Stomach (tissue), 4 donors: ENCODE results near the gene MAG.

Source experiments
- EP300 ChIP-seq: sonication (generic); formaldehyde crosslinking; IDR thresholded peaks from one replicate; pipeline ENCODE4 v1.6.1; 2017; ENCODE audit warnings: antibody characterized with exemption
- POLR2A ChIP-seq, 4 donors: fragments of 450-650 bp; IDR thresholded peaks; one replicate each; pipeline ENCODE4 v1.6.1; 2016; ENCODE audit warnings: antibody characterized with exemption in 4 of 4, control low read depth in 2 of 4, mild to moderate bottlenecking in 1 of 4, moderate library complexity in 1 of 4
- TF ChIP-seq, protein P1 (sequence below), 7 experiments: fragments of 450-650 bp in 4 of 7; fragments of 200-600 bp in 3 of 7; sonication (generic) in 3 of 7; IDR thresholded peaks; one replicate each; pipeline ENCODE4 v1.5.1; 2016 to 2019; ENCODE audit warnings: antibody characterized with exemption in 7 of 7, control low read depth in 2 of 7, mild to moderate bottlenecking in 1 of 7

DNA sequence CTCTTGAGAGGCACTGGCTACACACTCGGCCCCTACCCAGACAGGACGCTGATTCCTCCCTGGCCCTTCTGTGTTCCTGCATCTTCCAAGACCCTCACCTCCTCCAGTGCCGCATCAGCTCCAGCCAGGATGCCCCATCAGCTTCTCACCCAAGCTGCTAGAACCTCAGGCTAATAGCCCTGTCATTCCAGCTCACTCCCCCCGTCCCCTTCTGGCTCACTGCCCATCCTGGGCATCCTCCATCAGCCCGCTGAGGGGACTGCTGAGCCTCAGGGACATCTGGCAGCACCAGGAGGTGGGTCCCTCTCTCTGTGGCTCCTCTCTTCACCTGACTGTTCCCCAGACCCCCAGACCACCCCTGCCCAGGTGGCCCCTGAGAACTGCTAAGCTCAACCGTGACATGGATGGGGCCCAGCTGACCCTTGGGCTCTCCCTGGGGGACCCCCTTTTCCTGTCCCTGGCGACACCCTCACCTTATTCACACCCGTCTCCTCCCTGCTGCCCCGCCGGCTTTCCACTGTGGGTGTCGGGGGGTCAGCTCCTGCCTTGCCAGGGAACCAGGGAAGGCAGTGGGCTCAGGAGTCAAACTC lies 71.1 kb downstream of the MAG start:
- TF ChIP-seq, protein P1, sequence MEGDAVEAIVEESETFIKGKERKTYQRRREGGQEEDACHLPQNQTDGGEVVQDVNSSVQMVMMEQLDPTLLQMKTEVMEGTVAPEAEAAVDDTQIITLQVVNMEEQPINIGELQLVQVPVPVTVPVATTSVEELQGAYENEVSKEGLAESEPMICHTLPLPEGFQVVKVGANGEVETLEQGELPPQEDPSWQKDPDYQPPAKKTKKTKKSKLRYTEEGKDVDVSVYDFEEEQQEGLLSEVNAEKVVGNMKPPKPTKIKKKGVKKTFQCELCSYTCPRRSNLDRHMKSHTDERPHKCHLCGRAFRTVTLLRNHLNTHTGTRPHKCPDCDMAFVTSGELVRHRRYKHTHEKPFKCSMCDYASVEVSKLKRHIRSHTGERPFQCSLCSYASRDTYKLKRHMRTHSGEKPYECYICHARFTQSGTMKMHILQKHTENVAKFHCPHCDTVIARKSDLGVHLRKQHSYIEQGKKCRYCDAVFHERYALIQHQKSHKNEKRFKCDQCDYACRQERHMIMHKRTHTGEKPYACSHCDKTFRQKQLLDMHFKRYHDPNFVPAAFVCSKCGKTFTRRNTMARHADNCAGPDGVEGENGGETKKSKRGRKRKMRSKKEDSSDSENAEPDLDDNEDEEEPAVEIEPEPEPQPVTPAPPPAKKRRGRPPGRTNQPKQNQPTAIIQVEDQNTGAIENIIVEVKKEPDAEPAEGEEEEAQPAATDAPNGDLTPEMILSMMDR (IDR thresholded peaks at IDR 0.05), result no peak
- TF ChIP-seq POLR2A (IDR thresholded peaks at IDR 0.05) (no peak), EP300 (no peak)
